SK-N-SH treated with all-trans-retinoic acid at 6 μM for 48 hours (cell line): ENCODE data around the gene LAPTM4A.

ENCODE experiments used
- ISL1 ChIP-seq: fragments of 250-450 bp; sonication (Bioruptor Pico); IDR thresholded peaks from 2 replicates; pipeline ENCODE4 v2.1.2; 2022; ENCODE audit warnings: mild to moderate bottlenecking, moderate library complexity
- RARB ChIP-seq: fragments of 250-450 bp; sonication (Bioruptor Pico); IDR thresholded peaks from 2 replicates; pipeline ENCODE4 v1.8.0; 2021; ENCODE audit warnings: mild to moderate bottlenecking, moderate library complexity
- SNAI2 ChIP-seq: fragments of 250-450 bp; sonication (Bioruptor Pico); IDR thresholded peaks from 2 replicates; pipeline ENCODE4 v1.5.0; 2020; ENCODE audit warnings: mild to moderate bottlenecking, moderate library complexity
- TOX ChIP-seq: fragments of 250-450 bp; sonication (Bioruptor Pico); IDR thresholded peaks from 2 replicates; pipeline ENCODE4 v1.8.0; 2021; ENCODE audit warnings: mild to moderate bottlenecking, moderate library complexity, borderline replicate concordance
- ZFP30 ChIP-seq: fragments of 450-650 bp; formaldehyde crosslinking; IDR thresholded peaks from 2 replicates; pipeline ENCODE4 v1.5.0; 2022; ENCODE audit warnings: mild to moderate bottlenecking, moderate library complexity
- TF ChIP-seq, protein P1 (sequence below): fragments of 250-450 bp; sonication (Bioruptor Pico); IDR thresholded peaks from 2 replicates; pipeline ENCODE4 v1.5.1; 2020; ENCODE audit warnings: low read depth, mild to moderate bottlenecking, moderate library complexity
- TF ChIP-seq, protein P2 (sequence below): fragments of 250-450 bp; sonication (Bioruptor Pico); IDR thresholded peaks from 2 replicates; pipeline ENCODE4 v1.8.0; 2020; ENCODE audit warnings: mild to moderate bottlenecking, moderate library complexity, borderline replicate concordance

DNA sequence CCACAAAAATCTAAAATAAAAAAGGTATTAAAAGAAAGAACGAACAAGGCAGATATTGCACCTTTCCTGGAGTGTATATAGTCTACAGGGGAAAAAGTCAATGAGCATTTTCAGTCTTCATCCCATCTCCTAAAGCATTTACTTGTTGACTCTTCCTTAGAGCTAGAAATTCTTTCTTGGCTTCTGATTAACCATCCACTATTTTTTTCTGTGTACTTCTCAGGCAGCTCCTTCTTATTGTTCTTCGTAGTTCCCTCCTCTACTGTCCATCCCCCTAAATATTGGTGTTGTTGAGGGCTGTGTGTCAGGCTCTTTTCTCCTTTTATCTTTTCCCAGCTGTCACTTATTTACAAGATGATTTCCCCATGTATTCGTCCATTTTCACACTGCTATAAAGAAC is 3.5 kb upstream of the LAPTM4A start:
- TF ChIP-seq, protein P1, sequence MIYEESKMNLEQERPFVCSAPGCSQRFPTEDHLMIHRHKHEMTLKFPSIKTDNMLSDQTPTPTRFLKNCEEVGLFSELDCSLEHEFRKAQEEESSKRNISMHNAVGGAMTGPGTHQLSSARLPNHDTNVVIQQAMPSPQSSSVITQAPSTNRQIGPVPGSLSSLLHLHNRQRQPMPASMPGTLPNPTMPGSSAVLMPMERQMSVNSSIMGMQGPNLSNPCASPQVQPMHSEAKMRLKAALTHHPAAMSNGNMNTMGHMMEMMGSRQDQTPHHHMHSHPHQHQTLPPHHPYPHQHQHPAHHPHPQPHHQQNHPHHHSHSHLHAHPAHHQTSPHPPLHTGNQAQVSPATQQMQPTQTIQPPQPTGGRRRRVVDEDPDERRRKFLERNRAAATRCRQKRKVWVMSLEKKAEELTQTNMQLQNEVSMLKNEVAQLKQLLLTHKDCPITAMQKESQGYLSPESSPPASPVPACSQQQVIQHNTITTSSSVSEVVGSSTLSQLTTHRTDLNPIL (CRISPR knock-in tag): no peak
- TF ChIP-seq ZFP30 (CRISPR knock-in tag) (no peak), SNAI2 (CRISPR knock-in tag) (no peak), ISL1 (CRISPR knock-in tag) (no peak), TOX (no peak), RARB (CRISPR knock-in tag) (no peak)
- TF ChIP-seq, protein P2, sequence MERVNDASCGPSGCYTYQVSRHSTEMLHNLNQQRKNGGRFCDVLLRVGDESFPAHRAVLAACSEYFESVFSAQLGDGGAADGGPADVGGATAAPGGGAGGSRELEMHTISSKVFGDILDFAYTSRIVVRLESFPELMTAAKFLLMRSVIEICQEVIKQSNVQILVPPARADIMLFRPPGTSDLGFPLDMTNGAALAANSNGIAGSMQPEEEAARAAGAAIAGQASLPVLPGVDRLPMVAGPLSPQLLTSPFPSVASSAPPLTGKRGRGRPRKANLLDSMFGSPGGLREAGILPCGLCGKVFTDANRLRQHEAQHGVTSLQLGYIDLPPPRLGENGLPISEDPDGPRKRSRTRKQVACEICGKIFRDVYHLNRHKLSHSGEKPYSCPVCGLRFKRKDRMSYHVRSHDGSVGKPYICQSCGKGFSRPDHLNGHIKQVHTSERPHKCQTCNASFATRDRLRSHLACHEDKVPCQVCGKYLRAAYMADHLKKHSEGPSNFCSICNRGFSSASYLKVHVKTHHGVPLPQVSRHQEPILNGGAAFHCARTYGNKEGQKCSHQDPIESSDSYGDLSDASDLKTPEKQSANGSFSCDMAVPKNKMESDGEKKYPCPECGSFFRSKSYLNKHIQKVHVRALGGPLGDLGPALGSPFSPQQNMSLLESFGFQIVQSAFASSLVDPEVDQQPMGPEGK: no peak
